ENCODE measurements around the gene RERE. TPM values are rescaled to one million over a fixed set of nuclear protein-coding genes. Genes with fewer than 3 reads are reported as not detected.

The RERE gene
- total and polyA plus RNA-seq, 2 experiments from 2014 or later, result 39.8 to 62.8 TPM

DNA sequence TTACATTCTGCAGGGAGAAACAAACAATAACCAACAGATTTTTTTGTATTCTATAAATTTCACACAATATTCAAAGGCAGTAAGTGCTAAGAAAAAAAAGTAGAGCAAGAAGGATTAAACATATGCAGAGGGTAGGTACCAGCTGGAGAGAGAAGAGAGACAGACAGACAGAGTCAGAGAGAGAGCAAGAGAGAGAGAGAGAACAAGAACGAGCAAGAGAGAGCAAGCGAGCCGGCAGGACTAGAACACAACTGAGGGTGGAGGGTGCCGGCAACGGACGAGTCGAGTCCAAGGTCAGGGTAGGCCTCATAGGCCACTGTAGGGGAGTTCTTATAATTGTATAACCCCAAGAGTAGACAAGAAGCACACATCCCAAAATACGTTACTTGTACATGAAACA is 97.1 kb downstream of the RERE start:
- no peaks in the 10 kb centered on the region for H3K27me3 ChIP-seq

DNA sequence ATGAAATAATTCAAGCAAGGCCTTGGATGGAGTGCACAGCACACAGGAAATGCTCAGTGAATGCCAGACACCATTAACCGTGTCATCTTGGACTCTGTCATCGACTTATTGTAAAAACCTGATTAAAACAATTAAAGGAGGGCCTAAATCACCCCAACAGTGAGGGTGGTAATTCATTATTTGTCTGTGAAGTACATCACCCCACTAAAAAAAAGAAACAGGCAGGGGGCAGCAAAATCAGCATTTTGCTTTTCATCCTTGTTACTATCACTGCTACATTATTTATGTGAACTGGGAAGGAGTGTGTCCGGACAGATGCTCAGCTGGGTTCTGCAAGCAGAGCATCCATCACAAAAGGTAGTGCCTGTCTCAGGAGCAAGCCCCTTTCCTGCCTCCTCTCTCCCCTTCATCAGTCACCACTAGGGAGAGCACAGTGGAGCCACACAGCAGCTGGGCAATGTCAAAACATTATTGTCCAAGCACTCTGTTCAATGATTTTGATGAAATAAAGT is 98.5 kb downstream of the RERE start:
- no peak for TF ChIP-seq EZH2phosphoT487 (IDR thresholded peaks at IDR 0.05; ENCODE audit: low read depth, severe bottlenecking, unreplicated experiment)
- TF ChIP-seq, protein P1, sequence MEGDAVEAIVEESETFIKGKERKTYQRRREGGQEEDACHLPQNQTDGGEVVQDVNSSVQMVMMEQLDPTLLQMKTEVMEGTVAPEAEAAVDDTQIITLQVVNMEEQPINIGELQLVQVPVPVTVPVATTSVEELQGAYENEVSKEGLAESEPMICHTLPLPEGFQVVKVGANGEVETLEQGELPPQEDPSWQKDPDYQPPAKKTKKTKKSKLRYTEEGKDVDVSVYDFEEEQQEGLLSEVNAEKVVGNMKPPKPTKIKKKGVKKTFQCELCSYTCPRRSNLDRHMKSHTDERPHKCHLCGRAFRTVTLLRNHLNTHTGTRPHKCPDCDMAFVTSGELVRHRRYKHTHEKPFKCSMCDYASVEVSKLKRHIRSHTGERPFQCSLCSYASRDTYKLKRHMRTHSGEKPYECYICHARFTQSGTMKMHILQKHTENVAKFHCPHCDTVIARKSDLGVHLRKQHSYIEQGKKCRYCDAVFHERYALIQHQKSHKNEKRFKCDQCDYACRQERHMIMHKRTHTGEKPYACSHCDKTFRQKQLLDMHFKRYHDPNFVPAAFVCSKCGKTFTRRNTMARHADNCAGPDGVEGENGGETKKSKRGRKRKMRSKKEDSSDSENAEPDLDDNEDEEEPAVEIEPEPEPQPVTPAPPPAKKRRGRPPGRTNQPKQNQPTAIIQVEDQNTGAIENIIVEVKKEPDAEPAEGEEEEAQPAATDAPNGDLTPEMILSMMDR (IDR thresholded peaks at IDR 0.05; ENCODE audit: poor library complexity), result peak; percentile 25
- Histone ChIP-seq H3K4me1 (ENCODE audit: insufficient read depth) (peaks cover 12% of the 10 kb centered on the region), H3K9me2 (replicated peaks; ENCODE audit: insufficient read depth) (no peaks in the 10 kb centered on the region), H3K36me3 (replicated peaks; ENCODE audit: insufficient read depth, low read depth) (no peaks in the 10 kb centered on the region), H4K20me1 (ENCODE audit: insufficient read depth, poor library complexity, severe bottlenecking) (no peaks in the 10 kb centered on the region), H3K27ac (no peak overlapping the region), H3K79me2 (peaks cover 95% of the 10 kb centered on the region), H2AFZ (no peak overlapping the region), H3K4me3 (no peak overlapping the region), H3K27me3 (no peaks in the 10 kb centered on the region), H3K4me2 (no peak overlapping the region), H3K9me3 (ENCODE audit: low read depth) (no peaks in the 10 kb centered on the region)
- WGBS (ENCODE audit: low lambda C conversion rate, missing lambda C conversion rate), result 64% methylated on average over 3 of the region's 3 CpGs
- no peak for DNase-seq (ENCODE audit: low spot score)

More for the DNA sequence above, 97.1 kb downstream of the RERE start:
- Histone ChIP-seq H4K20me1 (ENCODE audit: insufficient read depth, poor library complexity, severe bottlenecking) (no peaks in the 10 kb centered on the region), H3K36me3 (replicated peaks; ENCODE audit: insufficient read depth, low read depth) (no peaks in the 10 kb centered on the region), H3K4me3 (no peak overlapping the region), H2AFZ (no peak overlapping the region), H3K4me2 (no peak overlapping the region), H3K9me2 (replicated peaks; ENCODE audit: insufficient read depth) (no peaks in the 10 kb centered on the region), H3K27ac (no peak overlapping the region), H3K4me1 (ENCODE audit: insufficient read depth) (peaks cover 12% of the 10 kb centered on the region), H3K79me2 (peaks cover 94% of the 10 kb centered on the region), H3K9me3 (ENCODE audit: low read depth) (no peaks in the 10 kb centered on the region)
- DNase-seq (ENCODE audit: low spot score), result no peak
- 98% methylated on average over 8 of the region's 8 CpGs for WGBS (ENCODE audit: low lambda C conversion rate, missing lambda C conversion rate)
- TF ChIP-seq, protein P1 (IDR thresholded peaks at IDR 0.05; ENCODE audit: poor library complexity), result no peak
- TF ChIP-seq EZH2 (IDR thresholded peaks at IDR 0.05; ENCODE audit: borderline replicate concordance) (no peak), EZH2phosphoT487 (IDR thresholded peaks at IDR 0.05; ENCODE audit: low read depth, severe bottlenecking, unreplicated experiment) (no peak)

DNA sequence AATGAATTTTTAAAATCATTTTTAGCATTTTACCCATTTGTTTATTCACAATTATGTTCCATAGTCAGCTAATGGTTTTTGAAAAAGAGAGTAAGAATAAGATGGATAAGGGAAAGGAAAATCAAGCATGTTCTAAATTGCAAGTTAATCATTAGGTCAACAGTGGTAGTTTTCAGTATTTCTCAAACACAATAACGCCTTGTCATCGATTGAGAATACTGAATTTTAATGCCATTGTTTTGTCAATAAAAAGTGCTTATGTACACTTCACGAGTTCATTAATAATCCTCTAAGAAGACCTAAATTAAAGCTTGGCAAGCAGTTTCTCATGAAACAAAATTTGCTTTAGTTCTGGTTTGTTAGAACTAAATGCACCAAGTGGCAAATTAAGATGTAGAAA is 100.3 kb downstream of the RERE start:
- no peaks in the 10 kb centered on the region for H3K36me3 ChIP-seq (replicated peaks; ENCODE audit: insufficient read depth, low read depth)
- no peaks in the 10 kb centered on the region for H3K9me2 ChIP-seq (replicated peaks; ENCODE audit: insufficient read depth)
- no peaks in the 10 kb centered on the region for H4K20me1 ChIP-seq (ENCODE audit: insufficient read depth, poor library complexity, severe bottlenecking)
- H3K4me3 ChIP-seq, result no peak overlapping the region
- whole genome bisulfite sequencing (ENCODE audit: low lambda C conversion rate, missing lambda C conversion rate), result 57% methylated on average over 3 of the region's 3 CpGs
- H3K9me3 ChIP-seq (ENCODE audit: low read depth), result no peaks in the 10 kb centered on the region
- H3K79me2 ChIP-seq, result peaks cover 89% of the 10 kb centered on the region
- TF ChIP-seq EZH2phosphoT487 (IDR thresholded peaks at IDR 0.05; ENCODE audit: low read depth, severe bottlenecking, unreplicated experiment) (no peak), EZH2 (IDR thresholded peaks at IDR 0.05; ENCODE audit: borderline replicate concordance) (no peak)
- TF ChIP-seq, protein P1 (IDR thresholded peaks at IDR 0.05; ENCODE audit: poor library complexity), result no peak
- H3K4me1 ChIP-seq (ENCODE audit: insufficient read depth), result peaks cover 3% of the 10 kb centered on the region
- DNase-seq (ENCODE audit: low spot score), result no peak
- H3K27ac ChIP-seq, result no peak overlapping the region
- no peak overlapping the region for H3K4me2 ChIP-seq
- no peak overlapping the region for H2AFZ ChIP-seq
- no peaks in the 10 kb centered on the region for H3K27me3 ChIP-seq

DNA sequence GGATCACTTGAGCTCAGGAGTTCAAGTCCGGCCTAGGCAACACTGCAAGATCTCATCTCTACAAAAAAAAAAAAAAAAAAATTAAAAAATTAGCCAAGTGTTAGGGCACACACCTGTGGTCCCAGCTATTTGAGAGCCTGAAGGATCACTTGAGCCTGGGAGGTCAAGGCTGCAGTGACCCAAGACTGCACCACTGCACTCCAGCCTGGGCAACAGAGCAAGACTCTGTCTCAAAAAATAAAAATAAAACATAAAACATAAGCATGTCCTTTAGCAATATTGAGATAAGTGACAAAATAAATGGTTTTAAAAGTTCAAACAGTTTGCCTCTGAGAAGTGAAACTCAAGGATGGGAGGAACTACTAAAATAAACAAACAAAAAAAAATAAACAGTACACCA is 101.2 kb downstream of the RERE start:
- no peak for DNase-seq (ENCODE audit: low spot score)
- Histone ChIP-seq H3K4me2 (no peak overlapping the region), H3K27me3 (no peaks in the 10 kb centered on the region), H3K9me2 (replicated peaks; ENCODE audit: insufficient read depth) (no peaks in the 10 kb centered on the region), H3K36me3 (replicated peaks; ENCODE audit: insufficient read depth, low read depth) (no peaks in the 10 kb centered on the region), H3K4me1 (ENCODE audit: insufficient read depth) (peaks cover 5% of the 10 kb centered on the region), H3K27ac (no peak overlapping the region), H3K79me2 (peaks cover 85% of the 10 kb centered on the region), H4K20me1 (ENCODE audit: insufficient read depth, poor library complexity, severe bottlenecking) (no peaks in the 10 kb centered on the region), H2AFZ (no peak overlapping the region), H3K4me3 (no peak overlapping the region), H3K9me3 (ENCODE audit: low read depth) (no peaks in the 10 kb centered on the region)
- TF ChIP-seq EZH2 (IDR thresholded peaks at IDR 0.05; ENCODE audit: borderline replicate concordance) (no peak), EZH2phosphoT487 (IDR thresholded peaks at IDR 0.05; ENCODE audit: low read depth, severe bottlenecking, unreplicated experiment) (no peak)
- TF ChIP-seq, protein P1 (IDR thresholded peaks at IDR 0.05; ENCODE audit: poor library complexity), result no peak
- WGBS (ENCODE audit: low lambda C conversion rate, missing lambda C conversion rate), result 100% methylated on average over 1 of the region's 1 CpG

Measured in hepatocyte (in vitro differentiated cells).